Endothelial cell (in vitro differentiated cells): ENCODE measurements around the gene ITLN1. TPM values are rescaled to one million over a fixed set of nuclear protein-coding genes. Genes with fewer than 3 reads are reported as not detected.

Source experiments
- DNase-seq: peaks from one replicate; pipeline ENCODE4 v3.0.0; 2021; ENCODE audit warnings: low spot score
- H3K27ac Mint-ChIP-seq: one replicate; pipeline ENCODE4 v1.8.0; 2021; ENCODE audit warnings: mixed read lengths, inconsistent platforms; ENCODE audit not compliant: unreplicated experiment
- H3K27me3 Mint-ChIP-seq: one replicate; pipeline ENCODE4 v1.8.0; 2021; ENCODE audit warnings: mild to moderate bottlenecking, moderate library complexity, mixed read lengths, inconsistent platforms; ENCODE audit not compliant: unreplicated experiment
- H3K36me3 Mint-ChIP-seq: one replicate; pipeline ENCODE4 v1.8.0; 2021; ENCODE audit warnings: mild to moderate bottlenecking, low read depth, mixed read lengths, inconsistent platforms; ENCODE audit not compliant: unreplicated experiment
- H3K4me1 Mint-ChIP-seq: one replicate; pipeline ENCODE4 v1.8.0; 2021; ENCODE audit warnings: mild to moderate bottlenecking, mixed read lengths, inconsistent platforms; ENCODE audit not compliant: unreplicated experiment
- H3K4me3 Mint-ChIP-seq: one replicate; pipeline ENCODE4 v1.8.0; 2021; ENCODE audit warnings: mild to moderate bottlenecking, mixed read lengths, inconsistent platforms; ENCODE audit not compliant: unreplicated experiment
- H3K9me3 Mint-ChIP-seq: one replicate; pipeline ENCODE4 v1.8.0; 2021; ENCODE audit warnings: mixed read lengths, inconsistent platforms; ENCODE audit not compliant: unreplicated experiment
- CTCF ChIP-seq: fragments of 200-600 bp; sonication (generic); IDR thresholded peaks from one replicate; pipeline ENCODE4 v1.5.0; 2021; ENCODE audit warnings: antibody characterized with exemption; ENCODE audit not compliant: unreplicated experiment
- total RNA-seq: library from RNA; stranded (reverse); fragmentation: NEBNext Ultra II Directional; extraction: Animal tissue kit (Norgen Biotek cat#: 25700); gene quantifications from one replicate; pipeline ENCODE4 v1.2.1, GENCODE V29; 2021; ENCODE audit not compliant: unreplicated experiment

Gene ITLN1
- total RNA-seq, 1 donor from 2014 or later: not detected

GRCh38 chr1:160844447-160845232 lies 40.3 kb downstream of the ITLN1 start:
- no peak for TF ChIP-seq CTCF
- Mint-ChIP-seq H3K9me3 (no peaks in the 10 kb centered on the region), H3K4me1 (no peaks in the 10 kb centered on the region), H3K36me3 (no peaks in the 10 kb centered on the region), H3K4me3 (no peak overlapping the region), H3K27ac (no peak overlapping the region), H3K27me3 (no peaks in the 10 kb centered on the region)
- DNase-seq: no peak

GRCh38 chr1:160841079-160841478 lies 43.9 kb downstream of the ITLN1 start:
- no peak for DNase-seq
- no peak for TF ChIP-seq CTCF
- Mint-ChIP-seq H3K4me3 (no peak overlapping the region), H3K9me3 (no peaks in the 10 kb centered on the region), H3K36me3 (no peaks in the 10 kb centered on the region), H3K27me3 (no peaks in the 10 kb centered on the region), H3K4me1 (peaks cover 19% of the 10 kb centered on the region), H3K27ac (no peak overlapping the region)

DNA sequence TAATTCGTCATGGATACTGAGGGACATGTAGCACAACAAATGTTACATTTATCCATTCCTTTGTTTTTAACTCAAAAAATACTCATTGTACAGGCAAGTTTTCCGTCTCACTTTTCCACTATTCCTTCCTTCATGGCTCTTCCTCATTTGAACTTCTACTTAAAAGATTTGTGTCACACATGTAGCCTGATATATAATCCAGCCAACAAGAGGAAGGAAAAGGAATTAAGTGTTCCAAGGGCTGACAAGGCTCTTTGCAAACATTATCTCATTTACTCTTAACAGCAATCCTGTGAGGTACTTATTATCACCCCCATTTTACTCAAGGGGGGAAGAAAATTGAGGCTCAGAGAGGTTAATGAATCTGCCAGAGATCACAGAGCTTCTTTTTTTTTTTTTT lies 45.2 kb downstream of the ITLN1 start:
- H3K4me1 Mint-ChIP-seq: peaks cover 30% of the 10 kb centered on the region
- H3K36me3 Mint-ChIP-seq: no peaks in the 10 kb centered on the region
- no peak for DNase-seq
- no peak overlapping the region for H3K27ac Mint-ChIP-seq
- no peak for TF ChIP-seq CTCF
- no peaks in the 10 kb centered on the region for H3K9me3 Mint-ChIP-seq
- H3K27me3 Mint-ChIP-seq: no peaks in the 10 kb centered on the region
- no peak overlapping the region for H3K4me3 Mint-ChIP-seq

GRCh38 chr1:160838888-160839287 lies 46.1 kb downstream of the ITLN1 start:
- no peak overlapping the region for H3K4me3 Mint-ChIP-seq
- no peak for TF ChIP-seq CTCF
- peaks cover 33% of the 10 kb centered on the region for H3K4me1 Mint-ChIP-seq
- no peaks in the 10 kb centered on the region for H3K36me3 Mint-ChIP-seq
- no peaks in the 10 kb centered on the region for H3K9me3 Mint-ChIP-seq
- DNase-seq: no peak
- H3K27ac Mint-ChIP-seq: no peak overlapping the region
- H3K27me3 Mint-ChIP-seq: no peaks in the 10 kb centered on the region

- DNase-seq: no peak
- Mint-ChIP-seq H3K27me3 (peaks cover 2% of the 10 kb centered on the region), H3K4me1 (peaks cover 33% of the 10 kb centered on the region), H3K9me3 (no peaks in the 10 kb centered on the region), H3K27ac (no peak overlapping the region), H3K36me3 (no peaks in the 10 kb centered on the region), H3K4me3 (no peak overlapping the region)
- no peak for TF ChIP-seq CTCF
These were observed 47.3 kb downstream of the ITLN1 start for GRCh38 chr1:160837558-160838205.
